HG02852 (cell line): Measurements from ENCODE around the gene KIF6.

Source experiments
- ATAC-seq: cut with Tn5 transposase; IDR thresholded peaks from one replicate; pipeline ENCODE4 v1.9.1; 2021; ENCODE audit warnings: mild to moderate bottlenecking, moderate library complexity; ENCODE audit not compliant: unreplicated experiment

The KIF6 gene

DNA sequence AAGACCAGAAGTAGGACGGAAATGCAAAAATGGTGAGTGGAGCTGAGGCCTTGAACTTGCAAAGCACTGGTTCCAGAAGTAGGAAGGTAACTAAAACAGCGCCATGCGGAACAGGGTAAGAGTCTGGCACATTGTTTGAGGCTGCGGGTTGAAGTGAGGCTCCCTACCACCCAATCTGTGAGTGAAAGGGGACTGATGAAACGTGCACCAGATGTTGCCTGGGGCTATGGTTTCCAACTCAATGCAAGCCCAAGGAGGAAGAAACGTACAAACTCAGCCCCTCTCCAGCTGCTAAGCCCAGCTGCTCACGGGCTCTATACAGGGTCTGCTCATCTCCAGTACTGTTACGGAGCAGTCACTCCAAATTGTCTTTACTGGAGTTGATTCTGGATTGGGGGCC is 334.0 kb downstream of the KIF6 start:
- ATAC-seq: no peak

DNA sequence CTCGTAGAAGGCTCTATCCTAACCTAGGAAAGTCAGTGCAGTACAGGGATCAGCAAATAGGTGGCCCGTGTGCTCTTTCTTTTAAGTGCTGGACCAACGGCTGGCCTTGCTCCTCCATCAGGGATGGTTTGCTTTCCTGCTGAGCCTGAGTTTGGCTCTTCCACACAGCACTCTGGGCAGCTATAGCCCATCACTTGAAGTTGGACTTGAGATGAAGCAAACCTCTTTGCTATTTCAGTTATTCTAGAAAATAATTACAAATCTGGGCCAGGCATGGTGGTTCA is 335.8 kb downstream of the KIF6 start:
- ATAC-seq: no peak

DNA sequence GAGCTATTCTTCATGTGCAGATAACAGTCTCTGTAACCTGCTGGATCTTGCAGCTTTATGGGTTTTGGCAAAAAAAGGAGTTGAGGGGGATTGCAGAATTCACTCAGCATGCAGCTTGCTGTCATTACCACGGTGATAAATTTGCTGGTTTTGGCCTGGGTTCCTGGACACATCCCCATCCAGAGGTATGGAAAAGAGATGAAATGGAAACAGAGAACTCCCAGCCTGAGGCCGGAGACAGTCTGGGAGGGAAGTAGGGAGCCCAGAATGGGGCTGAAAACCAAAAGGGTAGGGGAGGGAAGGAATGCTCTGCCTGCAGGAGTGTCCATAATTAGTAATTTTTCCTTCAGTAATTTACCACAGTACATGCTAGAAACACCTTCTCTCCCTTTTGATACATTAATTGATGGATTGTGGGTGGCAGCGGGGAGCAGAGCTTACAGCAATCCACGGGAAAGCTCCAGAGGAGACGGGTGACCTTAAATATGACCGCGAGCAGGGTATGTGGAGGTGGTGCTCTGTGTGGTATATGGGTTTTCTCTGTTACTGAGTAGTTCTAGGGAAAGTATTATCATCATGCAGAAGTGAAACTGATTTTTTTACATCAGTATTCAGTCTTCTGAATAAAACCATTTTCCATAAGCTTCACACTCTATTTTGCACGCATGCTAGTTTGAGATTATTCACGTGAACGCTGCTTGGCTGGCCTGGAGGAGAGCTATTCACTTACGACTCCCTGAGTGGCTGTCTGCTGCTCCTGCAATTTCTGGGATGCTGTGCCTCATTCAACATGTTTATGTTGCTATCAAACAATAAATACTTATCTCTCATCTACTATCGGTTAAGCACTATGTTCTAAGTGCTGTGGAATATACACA is 336.4 kb downstream of the KIF6 start:
- no peak for ATAC-seq

DNA sequence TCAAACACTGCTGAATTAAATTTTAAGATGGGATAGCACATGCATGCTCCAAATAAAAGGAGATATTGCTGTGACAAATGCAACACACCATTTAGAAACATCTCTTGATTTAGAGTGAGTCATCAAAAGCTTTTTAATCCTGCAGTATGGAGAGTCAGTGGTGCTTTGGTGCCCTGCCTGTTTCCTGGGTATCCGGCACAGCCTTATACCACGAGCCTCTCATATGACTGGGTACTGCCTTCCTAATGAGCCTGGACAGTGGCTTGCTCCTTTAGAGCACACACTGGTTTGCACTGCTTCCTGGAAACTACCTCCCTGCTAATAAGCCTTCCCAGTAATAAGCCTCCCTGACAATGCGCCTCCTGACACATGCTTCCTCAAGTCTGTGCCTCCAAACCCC is 337.4 kb downstream of the KIF6 start:
- no peak for ATAC-seq

DNA sequence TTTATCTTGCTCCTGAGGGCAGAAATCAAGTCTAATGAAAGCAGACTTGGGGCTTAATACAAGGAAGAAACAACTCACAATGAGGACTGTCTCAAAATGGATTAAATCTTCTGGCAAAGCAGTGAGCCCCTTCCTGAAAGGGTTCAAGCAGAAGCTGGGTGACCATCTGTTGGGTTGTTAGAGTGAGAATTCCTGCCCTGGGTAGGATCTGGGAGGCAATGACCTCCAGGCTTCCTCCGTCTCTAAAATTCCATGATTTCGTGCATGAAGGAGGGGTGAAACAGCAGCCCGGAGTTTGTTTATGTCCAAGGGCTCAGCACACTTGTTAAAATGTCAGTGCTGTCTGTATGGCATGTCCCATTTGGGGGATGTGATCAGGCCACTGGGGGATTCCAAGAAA is 338.7 kb downstream of the KIF6 start:
- ATAC-seq: no peak

DNA sequence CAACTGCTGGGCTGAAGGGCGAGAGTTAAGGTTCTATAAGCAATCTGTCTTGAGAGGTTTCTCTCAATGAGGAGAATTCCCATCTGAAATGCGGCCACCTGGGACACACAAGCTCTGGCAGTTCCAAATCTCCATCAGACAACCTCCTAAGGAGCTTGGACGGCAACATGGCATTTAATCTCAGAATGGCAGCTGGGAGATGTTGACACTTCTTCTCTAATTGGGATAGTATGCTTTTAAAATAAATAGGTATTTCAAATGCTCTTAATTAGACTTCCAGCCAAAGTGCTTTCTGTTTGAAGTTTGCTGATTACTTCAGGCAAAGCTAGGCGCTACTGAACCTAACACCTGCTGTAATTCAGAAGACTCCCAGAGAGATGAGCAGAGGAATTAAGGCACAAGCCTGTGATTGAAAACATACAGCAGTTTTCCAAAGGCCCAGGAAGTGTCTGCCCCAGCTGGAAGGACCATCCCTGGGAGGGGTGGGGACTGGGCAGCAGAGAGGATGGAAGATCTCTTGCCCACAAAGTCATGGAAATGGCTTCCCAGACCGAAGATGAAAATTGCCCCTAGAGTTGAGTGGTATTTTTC is 343.6 kb downstream of the KIF6 start:
- ATAC-seq: no peak

DNA sequence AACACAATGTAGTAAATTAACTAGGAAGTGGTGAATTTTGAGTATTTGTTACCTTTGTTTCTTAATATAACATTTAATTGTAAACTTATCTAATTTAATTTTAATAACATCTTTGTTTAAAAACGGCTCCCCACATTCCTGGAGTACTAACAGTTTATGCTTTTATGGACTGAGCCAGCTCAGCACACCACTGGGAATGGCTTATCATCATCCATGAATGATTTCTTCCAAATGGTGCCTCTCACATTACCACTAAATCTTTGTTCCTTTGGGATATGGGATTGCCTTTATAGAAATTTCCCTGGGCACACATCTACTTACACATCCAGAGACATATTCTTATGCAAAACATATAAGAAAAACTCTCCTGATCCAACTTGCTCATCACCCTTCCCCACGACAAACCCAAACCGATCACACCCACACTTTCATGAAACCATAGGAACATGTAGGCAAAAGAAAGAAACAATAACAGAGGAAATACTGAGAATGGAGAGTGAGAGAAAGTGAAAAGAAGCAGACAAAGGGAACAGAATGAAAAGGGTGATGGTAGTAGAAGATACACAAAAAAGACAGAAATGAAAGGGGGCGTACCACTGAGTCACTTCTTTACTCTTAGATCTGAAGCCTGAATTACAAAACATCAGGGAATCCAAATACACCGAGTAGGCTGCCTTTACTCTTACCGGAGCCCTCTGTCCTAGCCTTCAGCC is 344.2 kb downstream of the KIF6 start:
- no peak for ATAC-seq

DNA sequence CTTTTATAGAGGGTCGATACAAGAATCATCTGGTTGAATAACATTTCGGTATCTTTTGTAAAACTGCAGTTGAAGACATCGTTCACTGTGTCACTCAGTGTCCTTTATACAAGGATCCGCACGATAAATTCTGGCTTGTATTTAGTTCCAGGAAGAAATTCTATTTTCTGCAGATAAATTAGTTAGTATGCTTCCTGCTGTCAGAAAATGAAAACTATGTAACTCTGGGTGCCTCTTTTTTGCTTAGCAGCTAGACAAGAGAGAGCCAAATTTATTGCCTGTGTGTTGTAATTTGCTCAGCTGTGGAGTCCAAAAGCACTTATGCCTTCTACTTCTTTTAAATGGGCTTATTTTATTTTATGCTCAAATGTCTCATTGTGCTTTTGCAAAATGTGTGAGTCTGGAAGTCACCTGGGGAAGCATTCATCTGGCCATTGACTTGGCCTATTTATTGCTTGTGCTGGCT is 346.2 kb downstream of the KIF6 start:
- ATAC-seq: no peak

DNA sequence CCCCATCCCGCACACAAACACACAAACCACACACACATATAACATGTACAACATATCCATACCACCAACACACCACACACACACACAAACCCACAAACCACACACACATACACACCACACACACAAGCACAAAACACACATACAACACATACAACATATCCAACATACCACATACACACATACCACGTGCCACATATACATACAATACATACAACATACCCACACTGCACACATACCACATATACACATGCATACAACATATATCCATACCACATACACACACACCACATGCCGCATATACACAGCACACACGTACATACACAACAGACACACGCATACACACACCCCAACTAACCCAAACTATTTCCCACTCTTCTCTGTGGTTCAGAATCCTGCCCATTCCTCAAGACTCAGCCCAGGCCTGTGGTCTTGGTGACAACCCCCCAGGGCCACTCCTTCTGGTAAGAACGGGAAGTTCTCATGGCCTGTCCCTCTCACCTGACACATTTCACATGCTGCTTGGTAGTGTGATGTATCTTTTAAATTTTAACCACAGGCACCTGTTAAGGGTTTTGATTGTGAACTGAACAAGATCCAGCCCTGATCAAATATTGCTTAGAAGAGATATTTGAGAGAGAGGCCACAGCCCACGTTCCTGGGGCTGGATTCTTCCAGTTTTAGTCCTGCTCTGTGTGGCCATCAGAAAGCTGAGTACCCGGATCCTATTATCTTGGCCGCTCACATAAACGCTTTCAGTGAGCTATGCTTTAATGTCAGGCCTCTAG is 346.8 kb downstream of the KIF6 start:
- ATAC-seq: no peak

DNA sequence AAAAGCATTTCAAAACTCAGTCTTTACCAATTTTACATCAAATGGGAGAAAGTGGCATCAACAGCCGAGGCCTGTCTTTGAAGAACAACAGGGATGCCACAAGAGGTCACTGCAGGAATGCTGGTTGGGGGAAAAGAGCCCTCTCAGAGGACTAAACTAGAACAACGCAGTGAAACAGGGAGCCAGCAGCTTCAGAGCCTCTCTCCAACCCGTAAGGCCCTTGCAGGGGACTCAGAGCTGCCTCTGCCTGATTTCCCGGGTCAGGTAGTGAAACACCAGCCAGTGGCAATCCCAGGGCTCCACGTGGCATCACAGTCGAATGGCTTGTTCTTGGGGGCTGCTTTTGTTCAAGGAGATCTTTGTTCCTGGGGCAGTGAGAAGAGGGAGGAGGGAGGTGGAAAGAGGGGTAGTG is 347.7 kb downstream of the KIF6 start:
- no peak for ATAC-seq

DNA sequence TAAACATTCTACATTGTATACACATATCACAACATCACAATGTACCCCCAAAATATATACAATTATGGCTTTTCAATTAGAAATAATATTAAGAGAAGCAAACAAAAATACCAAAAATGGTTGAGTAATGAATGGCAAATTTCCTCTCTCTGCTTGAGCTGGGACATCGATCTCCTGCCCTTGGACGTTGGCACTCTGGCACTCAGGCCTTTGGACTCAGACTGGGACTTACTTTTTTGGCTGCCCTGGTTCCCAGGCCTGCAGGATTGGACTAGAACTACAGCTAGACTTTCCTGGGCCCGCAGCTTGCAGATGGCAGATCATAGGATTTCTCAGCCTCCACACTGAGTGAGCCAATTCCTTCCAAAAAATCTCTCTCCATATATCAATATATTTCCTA is 349.8 kb downstream of the KIF6 start:
- ATAC-seq: no peak

DNA sequence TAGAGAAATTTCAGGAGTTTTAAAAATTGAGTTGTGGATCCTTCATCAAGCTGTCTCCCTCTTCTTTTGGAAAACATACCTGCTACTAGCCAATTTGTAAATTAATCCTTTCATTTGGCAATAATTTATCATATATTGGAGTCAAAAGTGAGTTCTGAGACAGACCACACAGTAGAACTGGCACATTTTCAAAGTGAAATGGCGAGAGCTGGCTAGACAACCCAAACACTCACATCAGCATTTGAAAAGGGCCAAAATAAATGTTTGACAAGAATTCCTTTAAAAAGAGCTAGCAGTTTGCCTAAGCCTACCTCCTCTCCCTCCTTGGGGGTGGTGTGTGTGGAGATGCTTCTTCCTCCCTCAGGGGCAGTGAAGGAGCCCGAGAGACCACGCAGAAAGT is 354.8 kb downstream of the KIF6 start:
- no peak for ATAC-seq

DNA sequence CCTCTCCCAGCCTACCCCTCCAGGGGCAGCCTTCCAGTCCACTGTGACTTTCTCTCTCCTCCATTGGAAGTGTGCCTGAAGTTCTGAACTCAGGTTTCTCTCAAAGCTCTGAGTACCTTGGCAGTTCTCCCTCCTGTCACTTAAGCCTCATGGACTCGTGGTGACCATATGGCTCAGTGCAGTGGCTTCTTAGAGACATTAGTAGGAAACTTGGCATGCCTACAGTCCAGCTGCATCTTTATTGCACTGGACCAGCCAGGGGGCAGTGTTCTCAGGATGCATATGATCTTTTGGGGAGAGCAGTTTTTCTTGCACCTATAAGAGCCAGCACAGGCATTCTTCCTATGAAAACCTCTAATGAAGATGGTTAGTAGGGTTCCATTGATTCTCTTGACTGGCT is 355.2 kb downstream of the KIF6 start:
- no peak for ATAC-seq

DNA sequence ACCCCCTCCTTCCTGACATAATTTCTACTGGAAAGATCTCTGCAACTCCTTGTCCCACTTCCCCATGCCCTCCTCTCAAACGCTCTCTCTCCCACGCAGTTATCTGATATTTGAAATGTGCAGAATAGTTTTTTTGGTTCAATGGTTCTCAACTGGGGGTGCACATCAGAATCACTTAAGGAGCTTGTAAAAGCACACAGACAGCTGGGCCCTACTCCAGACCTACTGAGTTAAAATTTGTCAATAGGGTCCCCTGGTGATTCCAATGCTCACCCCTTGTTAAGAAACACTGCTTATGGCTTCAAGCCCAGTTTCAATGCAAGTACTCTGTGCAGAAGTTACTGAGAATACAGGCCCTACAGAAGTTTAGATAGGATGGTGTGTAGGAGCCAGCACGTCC is 357.5 kb downstream of the KIF6 start:
- ATAC-seq: no peak

DNA sequence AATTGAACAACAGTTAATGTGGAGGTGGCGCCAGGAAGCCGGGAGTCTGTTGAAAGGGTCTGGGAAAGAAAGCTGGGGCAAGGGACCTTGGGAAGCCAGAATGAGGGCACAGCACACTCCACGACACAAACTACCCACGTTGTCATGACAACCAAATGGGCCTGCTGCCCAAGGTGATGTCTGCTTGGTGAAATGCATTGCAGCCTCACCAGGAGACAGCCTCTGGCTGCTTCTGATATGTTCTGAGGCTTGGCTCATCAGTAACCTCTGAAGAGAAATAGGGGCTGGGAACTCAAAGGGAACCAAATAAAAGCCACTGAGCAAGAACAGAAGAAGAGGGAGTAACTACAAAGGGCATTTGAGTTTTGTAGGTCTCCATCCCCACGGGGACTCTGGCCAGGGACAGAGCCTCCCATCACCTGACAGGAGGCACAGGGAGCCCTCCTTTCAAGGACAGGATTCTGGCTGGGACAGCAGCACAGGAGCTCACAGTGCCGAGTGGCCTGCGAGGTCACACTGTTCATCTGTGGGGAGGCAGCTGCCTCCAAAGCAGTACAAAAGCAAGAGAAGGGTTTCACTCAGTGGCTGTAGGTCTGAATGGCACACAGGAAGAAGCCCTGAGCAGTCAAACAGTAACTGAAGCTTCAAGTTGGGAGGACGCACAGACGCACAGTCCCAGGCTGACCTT is 358.1 kb downstream of the KIF6 start:
- no peak for ATAC-seq

DNA sequence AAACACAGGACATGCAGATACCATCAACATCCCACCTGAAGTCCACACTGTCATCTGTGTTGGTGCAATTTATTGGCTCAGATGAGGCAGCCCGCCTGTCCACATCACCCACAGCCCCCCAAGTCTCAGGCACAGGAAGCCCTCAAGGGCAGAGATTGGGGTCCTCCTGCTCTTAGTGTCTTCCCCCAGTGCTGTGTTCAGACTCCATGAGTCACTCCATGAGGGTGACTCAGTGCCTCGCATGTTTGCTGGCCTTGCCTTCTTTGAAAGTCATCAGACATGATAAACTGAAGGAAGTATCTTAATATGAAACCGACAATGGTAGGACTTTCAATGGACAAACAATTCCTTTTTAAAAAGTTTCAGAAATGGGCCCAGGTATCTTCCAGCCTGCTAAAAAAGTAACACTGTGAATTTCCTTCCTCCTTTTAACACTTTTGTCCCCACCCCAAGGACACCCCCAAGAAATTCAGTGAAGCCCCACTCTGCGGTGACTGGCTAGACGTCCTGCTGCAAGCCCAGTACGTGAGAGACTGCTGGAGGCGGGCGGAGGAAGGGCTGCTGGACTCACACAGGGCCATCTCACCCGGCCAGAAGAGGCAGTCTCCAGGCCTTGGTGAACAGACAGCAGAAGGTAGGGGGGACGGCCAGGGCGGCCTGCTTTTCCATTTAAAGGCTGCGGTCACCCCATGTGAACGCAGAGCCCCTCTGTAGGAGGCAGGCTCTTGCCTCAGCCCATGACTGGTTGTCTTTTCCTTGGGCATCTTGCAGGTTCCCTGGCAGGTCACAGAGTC is 359.7 kb downstream of the KIF6 start:
- ATAC-seq: no peak

DNA sequence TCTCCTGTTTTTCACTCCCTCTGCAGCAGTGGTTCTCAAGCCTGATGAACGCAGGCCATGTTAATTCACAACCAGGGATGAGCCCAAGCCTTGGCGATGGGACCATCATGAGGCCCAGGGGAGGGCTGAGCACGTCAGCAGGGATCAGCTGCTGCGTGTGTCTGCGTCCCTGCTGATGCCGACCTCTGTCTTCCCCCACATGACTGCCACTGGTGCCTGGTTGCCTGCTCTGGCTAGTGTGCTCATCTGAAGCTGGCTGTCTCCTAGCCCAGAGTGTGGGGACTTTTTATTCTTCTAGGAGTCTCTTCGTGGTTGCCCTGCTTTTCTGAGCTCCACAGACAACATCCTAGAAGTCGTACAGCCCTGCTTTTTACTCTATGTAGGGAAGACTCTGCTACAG is 361.9 kb downstream of the KIF6 start:
- ATAC-seq: no peak

DNA sequence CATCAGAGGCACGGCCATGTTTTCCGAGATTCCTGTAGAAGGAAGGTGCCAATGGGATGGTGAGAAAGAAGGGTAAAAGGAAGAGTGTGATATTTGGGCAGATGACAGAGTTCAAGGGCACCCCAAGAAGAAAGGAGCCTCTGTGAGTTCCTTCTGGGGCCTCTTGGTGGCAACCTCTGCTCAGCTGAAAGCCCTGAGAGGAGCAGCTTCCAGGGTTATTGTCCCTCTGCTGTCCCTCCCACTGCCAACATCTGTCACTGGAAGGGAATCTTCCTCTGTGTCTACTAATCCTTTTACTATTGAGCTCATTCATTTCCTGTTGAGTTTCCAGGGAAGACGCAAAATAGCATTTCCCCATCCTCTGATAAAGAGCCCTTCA is 362.7 kb downstream of the KIF6 start:
- ATAC-seq: no peak

DNA sequence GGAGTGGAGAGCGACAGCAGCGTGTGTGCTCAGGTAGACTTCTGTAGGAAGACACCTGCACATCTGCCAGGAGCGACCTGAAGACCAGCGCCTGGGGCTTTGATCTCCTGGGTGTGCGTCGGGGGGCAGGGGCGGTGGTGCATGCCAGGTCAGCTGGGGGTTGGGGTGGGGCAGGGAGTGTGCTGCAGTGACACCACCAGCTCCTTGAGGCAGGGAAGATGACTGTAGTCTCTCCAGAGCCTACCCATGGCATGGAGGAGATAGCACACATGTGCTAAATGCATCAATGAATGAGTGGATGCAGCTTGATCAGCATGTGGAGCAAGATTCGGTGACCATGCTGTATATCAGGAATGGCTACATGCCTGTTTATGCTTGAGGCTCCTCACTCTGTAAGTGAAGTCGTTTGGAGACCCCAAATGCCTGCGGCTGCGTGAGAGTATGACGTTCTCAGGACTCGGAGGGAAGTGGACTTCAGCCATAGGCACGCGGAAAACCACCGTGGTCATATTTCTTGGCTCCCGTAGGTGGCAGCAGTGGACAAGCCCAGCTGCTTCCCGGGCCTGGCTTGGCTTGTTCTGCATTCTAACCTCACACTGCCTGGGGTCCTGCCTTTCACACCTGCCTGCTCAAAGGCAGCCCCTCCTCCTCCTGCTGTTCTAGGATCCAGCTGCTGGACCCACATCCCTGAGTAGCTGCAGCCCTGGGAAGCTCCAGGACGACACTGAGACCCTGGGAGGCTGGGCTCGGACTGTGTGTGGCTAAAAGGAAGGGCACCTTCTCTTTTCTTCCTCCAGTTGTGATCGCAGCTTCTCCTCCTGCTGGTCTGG is 363.3 kb downstream of the KIF6 start:
- no peak for ATAC-seq
